ENCODE measurements around the gene MT1F.
"Not testable (repeated sequence)": the region's sequence is repeated elsewhere in the genome, so short reads cannot be mapped to it uniquely, and the experiment has no call there.

Gene MT1F

DNA sequence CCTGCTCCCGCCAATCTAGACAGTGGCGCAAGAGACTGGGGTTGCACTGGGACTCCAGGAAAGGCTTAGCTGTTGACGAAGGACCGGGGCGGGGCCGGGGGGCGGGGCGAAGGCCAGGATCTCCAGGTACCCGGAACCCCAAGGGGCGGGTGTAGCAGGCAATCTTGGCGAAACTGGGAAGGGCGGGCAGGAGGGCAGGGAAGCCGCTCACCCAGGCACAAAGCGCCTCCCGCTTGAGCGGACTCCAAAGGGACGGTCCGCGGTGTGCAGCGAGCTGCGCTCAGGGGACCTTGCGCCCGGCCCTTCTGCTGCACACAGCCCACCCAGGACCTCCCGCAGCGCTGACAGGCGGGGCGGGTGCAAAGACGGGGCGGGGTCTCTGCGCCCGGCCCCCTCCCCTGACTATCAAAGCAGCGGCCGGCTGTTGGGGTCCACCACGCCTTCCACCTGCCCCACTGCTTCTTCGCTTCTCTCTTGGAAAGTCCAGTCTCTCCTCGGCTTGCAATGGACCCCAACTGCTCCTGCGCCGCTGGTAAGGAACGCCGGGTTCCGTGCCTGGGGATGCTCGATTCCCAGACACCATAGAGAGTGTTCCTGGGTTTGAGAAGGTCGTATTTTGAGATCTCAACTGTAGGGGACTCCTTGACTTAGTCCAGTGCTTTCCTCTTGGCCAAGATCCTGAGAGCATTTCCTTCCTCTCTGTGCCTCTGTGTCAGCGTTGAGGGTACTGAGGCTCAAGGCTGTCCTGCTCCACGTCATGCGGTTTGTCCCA, at the start of gene MT1F:
MT1F (plus strand) TSS at position 405 of the 772 bp plus-strand sequence; CDS start at position 505, 100 bp downstream.
- DNase-seq = peak; percentile 89

DNA sequence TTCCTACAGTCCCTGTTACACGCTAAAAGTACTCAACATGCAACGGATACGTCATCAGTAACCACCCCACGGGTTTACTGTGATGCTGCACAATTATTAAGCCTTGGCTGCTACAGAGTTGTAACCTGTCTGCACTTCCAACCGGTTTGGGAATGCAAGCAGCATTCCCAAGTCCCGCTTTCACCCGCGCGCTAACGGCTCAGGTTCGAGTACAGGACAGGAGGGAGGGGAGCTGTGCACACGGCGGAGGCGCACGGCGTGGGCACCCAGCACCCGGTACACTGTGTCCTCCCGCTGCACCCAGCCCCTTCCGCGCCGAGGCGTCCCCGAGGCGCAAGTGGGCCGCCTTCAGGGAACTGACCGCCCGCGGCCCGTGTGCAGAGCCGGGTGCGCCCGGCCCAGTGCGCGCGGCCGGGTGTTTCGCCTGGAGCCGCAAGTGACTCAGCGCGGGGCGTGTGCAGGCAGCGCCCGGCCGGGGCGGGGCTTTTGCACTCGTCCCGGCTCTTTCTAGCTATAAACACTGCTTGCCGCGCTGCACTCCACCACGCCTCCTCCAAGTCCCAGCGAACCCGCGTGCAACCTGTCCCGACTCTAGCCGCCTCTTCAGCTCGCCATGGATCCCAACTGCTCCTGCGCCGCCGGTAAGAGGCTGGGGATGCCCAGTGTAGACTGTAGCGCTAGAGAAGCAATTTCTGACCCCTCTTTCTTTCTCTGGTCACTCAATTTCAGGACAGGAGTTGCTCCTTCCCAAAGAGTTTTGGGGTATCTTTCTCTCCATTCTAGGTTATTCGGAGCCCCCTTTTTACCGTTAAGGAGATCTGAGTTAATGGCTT, 49.5 kb upstream of the MT1F start, which contains the start of gene MT2A:
MT2A (plus strand) TSS at position 542 of the 833 bp plus-strand sequence; CDS start at position 614, 72 bp downstream.
- DNase-seq = peak; percentile 97

DNA sequence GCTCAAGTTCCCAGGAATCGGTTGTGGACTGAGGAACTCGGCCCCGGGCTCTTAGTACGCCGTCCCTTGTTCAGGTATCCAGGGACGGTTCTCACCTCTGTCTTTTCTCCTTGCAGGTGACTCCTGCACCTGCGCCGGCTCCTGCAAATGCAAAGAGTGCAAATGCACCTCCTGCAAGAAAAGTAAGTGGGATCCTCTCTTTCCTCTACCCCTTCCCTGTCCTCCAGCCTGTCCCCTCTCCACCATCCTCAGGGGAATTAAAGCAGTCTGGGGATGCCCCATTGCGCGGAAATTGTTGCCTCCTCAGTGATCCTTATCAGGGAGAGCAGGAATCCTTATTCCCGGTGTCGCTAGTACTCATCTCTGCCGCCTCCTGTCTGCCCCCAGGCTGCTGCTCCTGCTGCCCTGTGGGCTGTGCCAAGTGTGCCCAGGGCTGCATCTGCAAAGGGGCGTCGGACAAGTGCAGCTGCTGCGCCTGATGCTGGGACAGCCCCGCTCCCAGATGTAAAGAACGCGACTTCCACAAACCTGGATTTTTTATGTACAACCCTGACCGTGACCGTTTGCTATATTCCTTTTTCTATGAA, 48.8 kb upstream of the MT1F start:
- peak; percentile 63 for DNase-seq

DNA sequence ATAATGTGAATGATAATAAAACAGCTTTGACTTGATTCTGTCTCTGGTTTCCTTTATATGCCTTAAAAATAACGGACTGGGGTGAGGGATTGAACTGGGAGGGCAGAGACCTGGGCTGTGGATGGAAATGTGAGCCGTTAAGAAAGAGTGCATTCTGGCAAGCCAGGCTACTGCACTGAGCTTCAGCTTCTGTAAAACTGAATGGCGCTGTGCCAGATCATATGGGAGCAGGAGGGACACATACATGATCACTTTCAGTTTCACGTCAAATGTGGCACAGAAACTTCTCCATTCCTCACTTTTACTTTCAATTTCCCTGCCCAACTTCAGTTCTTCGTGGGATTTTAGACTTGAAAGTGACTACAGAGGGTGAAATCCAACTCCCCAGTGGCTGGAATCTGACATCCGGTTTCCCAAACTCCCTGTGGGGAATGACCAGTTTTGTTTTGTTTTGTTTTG, 48.3 kb upstream of the MT1F start:
- peak; percentile 56 for DNase-seq

DNA sequence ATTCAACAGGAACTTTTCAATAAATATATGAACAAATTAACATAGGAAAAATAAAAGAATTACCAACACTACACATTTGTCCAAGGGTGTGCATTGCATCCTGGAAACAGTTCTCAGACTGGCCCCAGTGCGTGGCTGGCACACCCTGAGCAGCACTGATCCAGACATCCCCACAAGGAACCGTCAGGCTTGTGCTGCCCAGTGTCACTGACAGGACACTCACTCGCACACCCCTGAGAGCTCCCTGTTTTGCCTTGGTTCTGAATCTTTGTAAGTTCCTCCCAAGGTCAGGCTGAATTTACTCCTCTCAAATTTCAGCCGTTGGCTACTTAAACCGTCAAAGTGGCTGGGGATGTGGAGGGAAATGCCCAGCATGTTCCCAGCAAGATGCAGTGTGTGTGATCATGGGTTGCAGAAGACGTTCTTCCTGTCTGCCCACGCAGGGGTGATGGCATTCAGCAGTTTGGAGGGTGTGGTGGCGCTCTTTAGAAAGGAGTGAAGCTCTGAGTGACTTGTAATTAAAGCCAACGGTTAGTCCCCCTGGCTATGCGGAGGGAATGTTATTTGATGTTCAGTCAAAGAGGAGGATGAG, 47.6 kb upstream of the MT1F start:
- peak; percentile 70 for DNase-seq

DNA sequence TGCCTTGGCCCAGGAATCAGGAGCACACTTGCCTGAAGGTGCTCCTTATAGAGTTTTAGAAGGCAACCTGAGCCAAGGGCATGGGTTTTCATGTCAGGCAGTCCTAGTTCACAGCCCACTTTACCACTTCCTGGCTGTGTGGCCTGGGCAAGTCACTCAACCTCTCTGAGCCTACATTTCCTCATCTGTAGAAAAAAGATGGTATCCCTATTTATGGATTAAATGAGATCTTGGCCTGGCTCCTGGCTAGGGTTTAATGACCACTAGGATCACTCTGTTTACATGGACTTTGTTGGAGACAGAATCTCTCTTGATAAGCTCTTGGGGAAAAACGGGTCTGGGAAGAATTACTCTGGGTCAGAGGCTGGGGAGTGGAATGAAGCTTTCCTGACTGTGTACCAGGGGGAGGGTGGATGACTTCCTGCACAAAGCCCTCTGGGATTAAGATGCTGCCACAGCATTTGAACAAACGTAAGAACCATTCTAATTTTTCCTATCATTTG, 47.1 kb upstream of the MT1F start:
- no peak for DNase-seq

DNA sequence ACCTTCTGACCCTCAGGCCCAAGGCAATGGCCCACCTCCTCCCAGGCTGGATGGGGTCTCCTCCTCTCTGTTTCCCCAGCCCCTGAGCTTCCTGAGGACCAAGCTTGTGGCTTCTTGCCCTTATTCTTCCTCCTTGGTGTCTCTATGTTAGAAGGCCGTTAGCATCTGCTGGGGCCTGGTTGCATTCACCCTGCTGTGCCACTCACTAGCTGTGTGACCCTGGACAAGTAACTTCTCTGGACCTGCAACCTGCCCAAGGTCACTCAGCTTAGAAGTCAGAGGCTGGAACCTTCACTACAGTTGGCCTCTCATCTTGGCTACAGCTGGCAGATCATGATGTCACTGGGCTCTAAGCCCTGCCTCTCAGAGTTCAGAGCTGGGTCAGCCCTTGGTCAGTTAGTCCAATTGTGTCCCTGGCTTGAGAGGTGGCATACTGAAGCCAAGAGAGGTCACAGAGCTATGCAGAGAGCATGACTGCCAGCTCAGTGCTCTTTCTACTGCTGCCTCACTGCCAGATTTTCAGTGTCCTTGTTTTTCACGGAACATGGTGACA, 46.4 kb upstream of the MT1F start:
- no peak for DNase-seq

DNA sequence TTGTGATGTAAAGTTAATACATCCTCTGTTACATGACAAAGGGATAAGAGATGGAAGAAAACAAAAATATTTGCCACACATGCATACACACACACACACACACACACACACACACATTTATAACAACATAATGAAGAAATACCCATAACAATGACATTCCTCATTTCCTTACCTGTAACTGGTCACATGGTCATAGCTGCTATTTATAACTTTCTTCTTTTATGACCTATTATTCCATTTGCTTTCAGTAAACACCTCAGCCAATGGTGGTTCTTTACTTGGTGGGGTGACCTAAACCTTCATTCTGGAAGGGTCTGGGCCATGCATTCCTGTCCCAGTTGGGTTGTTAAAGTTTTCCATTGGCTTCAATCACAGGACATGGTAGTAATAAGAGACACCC, 44.1 kb upstream of the MT1F start:
- no peak for DNase-seq

DNA sequence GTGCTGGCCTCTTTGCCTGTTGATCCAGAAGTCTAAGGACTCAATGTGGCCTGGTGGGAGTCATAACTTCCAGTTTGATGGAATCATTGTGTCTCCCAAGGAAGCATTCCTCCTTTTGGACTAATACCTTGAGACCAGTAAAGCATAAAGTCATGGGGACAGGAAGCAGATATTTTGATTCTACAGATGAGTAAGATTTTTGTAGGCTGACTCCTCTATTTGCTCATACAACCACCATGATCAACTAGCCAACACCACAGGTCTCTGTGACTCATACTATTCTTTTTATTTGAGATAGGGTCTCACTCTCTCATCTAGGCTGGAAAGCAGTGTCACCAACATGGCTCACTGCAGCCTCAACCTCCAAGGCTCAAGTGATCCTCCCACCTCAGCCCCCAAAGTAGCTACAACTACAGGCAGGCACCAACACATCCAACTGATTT, 43.2 kb upstream of the MT1F start:
- no peak for DNase-seq

DNA sequence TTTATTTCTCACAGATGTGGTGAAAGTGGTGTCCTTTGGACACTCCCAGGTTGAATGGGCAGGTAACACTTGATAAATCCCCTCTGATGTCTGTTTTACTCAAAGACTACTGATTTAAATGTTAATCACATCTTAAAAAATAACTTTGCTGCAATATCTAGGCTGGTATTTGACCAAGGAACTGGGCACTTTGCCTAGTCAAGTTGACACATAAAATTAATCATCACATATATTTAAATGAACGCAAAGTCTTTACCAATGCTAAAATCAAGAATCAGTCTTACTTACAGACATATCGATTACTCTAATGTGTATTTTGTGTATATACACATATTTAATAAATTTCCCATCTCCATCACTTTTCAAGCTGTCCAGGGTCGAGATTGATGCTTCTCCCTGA, 42.4 kb upstream of the MT1F start:
- DNase-seq = no peak

DNA sequence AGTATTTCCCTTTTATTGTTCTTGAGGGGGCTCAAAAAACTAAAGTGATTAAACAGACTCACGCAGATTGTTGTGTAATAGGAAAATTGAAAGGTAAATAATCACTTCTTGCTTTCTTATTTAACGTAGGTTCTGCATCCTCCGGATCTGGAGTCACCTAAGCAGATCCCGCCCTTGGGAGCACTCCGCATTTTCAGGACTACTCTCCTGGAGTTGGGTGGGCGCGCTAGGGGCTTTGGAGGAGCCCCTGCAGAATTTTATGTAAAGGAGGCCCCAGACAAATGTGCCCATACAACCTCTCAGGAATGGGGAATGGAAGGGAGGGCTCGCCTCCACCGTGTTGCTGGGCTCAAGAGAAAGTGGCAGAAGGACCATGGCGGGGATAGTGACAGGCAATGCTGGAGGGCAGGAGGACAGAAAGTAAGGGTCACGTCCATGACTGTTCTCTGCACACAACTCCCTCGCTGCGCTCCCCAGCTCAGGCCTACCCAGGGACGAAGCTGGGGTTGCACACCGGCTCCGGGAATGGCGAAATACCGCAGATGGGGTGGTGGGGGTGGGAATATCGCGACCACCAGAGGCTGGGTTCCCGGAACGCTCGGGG, 41.0 kb upstream of the MT1F start:
- DNase-seq = peak; percentile 49

DNA sequence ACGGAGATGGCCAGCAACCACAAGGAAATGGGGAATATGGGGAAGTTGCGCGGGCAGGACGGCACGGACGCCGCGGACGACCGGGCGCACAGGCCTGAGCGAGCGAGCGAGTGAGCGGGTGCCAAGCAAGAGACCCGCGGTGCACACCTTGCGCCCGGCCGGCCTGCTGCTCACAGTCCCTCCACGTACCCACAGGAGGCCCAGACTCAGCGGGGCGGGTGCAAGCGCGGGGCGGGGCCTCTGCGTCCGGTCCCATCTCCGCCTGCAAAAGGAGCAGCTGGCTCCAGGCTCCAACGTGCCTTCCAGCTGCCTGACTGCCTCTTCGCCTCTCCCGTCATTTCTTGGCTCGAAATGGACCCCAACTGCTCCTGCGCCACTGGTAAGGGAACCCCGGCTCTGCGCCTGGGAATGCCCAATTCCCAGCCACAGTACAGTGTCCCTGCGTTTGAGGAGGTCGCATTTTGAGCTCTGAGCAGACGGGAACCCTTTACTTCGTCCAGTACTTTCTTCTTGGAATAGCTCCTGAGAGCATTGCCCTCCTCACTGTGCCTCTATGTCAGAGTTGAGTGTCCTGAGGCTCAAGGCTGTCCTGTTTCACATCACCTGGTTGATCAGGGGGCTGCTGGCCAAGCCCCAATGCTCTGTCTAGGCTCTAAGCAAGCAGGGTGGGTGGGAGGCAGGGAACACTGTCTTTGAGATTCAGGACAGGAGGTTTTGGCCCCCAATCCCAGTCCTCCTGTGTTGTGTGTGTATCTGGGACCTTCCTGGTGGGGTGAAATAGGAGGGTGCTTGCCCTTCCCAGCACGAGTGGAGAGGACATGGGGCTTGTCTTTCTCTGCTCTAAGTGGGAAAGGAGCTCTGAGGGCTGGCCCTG, 40.3 kb upstream of the MT1F start:
- peak; percentile 86 for DNase-seq

DNA sequence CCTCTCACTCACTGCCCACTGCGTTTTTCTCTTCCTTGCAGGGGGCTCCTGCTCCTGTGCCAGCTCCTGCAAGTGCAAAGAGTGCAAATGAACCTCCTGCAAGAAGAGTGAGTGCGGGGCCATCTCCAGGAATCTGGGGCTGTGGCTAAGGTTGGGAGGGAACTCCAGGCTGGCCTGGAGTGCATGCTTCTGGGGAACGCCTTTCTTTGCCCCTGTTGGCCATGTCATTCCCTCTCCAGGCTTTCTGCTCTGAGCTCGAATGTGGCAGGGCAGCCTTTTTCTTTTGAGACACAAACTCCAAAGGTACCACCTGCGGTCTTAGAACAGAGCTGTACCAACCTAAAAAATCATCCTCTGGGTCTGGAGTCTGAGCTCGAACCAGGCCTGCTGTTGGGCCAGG, 39.6 kb upstream of the MT1F start:
- DNase-seq = no peak

DNA sequence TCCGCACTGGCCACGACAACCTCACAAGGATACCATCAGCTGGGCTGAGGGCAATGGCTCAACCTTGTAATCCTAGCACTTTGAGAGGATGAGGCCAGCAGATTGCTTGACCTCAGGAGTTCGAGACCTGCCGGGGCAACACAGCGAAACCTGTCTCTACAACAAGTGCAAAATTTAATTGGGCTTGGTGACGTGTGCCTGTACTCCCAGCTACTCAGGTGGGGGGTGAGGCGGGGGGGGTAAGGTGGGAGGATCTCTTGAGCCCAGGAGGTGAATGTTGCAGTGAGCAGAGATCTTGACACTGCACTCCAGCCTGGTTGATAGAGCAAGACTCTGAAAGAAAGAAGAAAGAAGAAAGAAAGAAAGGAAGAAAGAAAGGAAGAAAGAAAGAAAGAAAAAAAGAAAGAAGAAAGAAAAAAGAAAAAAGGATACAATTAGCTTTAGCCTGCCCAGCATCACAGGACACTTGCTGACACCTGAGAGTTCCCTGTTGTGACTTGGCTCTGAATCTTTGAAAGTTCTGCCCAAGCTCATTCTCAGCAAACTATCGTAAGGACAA, 37.3 kb upstream of the MT1F start:
- DNase-seq = no peak

DNA sequence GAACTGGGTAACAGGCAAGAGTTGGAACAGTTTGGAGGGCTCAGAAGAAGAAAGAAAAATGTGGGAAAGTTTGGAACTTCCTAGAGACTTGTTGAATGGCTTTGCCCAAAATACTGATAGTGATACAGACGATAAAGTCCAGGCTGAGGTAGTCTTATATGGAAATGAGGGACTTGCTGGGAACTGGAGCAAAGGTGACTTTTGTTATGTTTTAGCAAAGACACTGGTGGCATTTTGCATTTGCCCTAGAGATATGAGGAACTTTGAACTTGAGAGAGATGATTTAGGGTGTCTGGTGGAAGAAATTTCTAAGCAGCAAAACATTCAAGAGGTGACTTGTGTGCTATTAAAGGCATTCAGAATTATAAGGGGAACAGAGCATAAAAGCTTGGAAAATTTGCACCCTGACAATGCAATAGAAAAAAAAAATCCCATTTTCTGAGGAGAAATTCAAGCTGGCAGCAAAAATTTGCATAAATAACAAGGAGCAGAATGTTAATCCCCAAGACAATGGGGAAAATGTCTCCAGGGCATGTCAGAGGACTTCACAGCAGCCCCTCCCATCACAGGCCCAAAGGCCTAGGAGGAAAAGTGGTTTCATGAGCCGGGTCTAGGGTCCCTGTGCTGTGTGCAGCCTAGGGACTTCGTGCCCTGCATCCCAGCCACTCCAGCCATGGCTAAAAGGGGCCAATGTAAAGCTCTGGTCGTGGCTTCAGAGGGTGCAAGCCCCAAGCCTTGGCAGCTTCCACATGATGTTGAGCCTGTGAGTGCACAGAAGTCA, 35.9 kb upstream of the MT1F start:
- not testable (repeated sequence) for DNase-seq

DNA sequence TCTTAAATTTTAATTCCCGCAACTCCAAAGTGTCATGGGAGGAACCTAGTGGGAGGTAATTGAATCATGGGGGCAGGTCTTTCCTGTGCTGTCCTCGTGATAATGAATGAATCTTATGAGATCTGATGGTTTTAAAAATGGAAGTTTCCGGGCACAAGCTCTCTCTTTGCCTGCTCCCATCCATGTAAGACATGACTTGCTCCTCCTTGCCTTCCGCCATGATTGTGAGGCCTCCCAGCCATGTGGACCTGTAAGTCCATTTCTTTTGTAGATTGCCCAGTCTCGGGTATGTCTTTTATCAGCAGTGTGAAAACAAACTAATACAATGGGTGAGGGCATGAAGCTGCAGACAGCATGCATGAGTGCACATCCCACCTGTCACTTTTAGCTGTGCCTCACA, 34.6 kb upstream of the MT1F start:
- not testable (repeated sequence) for DNase-seq

DNA sequence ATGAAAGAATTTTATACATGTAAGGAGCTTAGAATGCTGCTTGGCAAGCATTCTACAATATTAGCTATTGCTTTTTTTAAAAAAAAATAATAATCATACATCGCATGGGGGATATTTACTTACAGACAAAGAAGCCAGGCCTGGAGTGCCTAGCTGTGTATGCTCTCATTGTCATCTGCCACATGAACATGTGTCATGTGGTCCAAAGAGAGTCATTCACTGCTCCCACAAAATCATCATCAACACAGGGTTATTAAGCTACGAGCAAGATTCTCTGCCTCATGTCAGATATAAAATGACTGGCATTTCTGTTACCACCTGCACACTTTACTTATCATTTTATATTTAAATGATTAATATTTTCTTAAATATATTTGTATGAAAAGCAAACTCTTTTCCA, 34.1 kb upstream of the MT1F start:
- no peak for DNase-seq

DNA sequence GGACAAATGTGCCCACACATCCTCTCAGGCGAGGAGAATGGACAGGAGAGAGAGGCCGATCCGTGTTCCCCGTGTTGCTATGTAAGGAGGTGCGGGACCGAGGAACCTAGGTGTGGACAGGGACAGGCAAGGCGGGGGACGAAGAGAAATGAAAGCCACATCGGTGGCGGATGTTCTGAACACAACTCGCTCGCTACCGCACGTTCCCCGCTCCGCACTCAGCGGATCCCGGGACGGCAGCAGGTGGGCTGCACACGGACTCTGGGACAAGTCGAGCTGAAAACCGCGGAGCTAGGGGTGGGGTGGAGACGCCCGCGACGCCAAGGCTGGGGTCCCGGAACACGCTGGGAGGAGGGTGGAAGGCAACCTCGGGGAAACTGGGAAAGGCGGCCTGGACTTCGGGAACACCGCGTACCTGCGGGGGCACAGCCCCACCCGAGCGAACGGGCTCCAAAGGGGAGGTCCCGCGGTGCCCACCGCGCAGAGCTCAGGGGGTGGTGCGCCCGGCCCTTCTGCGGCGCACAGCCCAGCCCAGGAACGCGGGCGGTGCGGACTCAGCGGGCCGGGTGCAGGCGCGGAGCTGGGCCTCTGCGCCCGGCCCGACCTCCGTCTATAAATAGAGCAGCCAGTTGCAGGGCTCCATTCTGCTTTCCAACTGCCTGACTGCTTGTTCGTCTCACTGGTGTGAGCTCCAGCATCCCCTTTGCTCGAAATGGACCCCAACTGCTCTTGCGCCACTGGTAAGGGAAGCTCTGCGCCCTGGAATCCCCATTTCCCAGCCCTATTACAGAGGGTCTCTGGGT, 32.4 kb upstream of the MT1F start, which contains the start of gene MT1E:
MT1E (plus strand) TSS at position 642 of the 803 bp plus-strand sequence; CDS start at position 713, 71 bp downstream.
- peak; percentile 62 for DNase-seq
